Measurements from ENCODE around the gene MTA3.

The MTA3 gene

GRCh38 chr2:42799881-42800280 is 231.4 kb downstream of the MTA3 start:
- Histone ChIP-seq H3K9me3 (ENCODE audit: low read length) (no peaks in the 10 kb centered on the region), H3F3A (ENCODE audit: insufficient read depth, low read length) (0 out of 2 replicates have a peak, but pooled peaks cover 4% of the 10 kb centered on the region), H4K20me1 (ENCODE audit: insufficient read depth, low read length) (no peaks in the 10 kb centered on the region), H3K79me2 (ENCODE audit: insufficient read depth, low read length) (no peaks in the 10 kb centered on the region), H3K9me2 (ENCODE audit: low read depth, low read length) (no peaks in the 10 kb centered on the region), H3K9ac (ENCODE audit: low read length) (no peak overlapping the region), H3K27ac (ENCODE audit: low read depth, low read length, poor library complexity, severe bottlenecking) (no peak overlapping the region), H3K27me3 (ENCODE audit: insufficient read depth, low read length) (no peaks in the 10 kb centered on the region), H3K4me1 (ENCODE audit: insufficient read depth, low read length, severe bottlenecking) (peaks cover 23% of the 10 kb centered on the region), H3K36me3 (ENCODE audit: insufficient read depth, low read length) (no peaks in the 10 kb centered on the region), H3K4me3 (ENCODE audit: low read depth, low read length, poor library complexity, severe bottlenecking) (no peak overlapping the region), H3K4me2 (ENCODE audit: low read length) (no peak overlapping the region), H2AFZ (ENCODE audit: low read length) (no peak overlapping the region)
- no peak for TF ChIP-seq EZH2 (IDR thresholded peaks at IDR 0.05; ENCODE audit: borderline replicate concordance, low read length)
- TF ChIP-seq, protein P1, sequence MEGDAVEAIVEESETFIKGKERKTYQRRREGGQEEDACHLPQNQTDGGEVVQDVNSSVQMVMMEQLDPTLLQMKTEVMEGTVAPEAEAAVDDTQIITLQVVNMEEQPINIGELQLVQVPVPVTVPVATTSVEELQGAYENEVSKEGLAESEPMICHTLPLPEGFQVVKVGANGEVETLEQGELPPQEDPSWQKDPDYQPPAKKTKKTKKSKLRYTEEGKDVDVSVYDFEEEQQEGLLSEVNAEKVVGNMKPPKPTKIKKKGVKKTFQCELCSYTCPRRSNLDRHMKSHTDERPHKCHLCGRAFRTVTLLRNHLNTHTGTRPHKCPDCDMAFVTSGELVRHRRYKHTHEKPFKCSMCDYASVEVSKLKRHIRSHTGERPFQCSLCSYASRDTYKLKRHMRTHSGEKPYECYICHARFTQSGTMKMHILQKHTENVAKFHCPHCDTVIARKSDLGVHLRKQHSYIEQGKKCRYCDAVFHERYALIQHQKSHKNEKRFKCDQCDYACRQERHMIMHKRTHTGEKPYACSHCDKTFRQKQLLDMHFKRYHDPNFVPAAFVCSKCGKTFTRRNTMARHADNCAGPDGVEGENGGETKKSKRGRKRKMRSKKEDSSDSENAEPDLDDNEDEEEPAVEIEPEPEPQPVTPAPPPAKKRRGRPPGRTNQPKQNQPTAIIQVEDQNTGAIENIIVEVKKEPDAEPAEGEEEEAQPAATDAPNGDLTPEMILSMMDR (IDR thresholded peaks at IDR 0.05; ENCODE audit: low read length): no peak

DNA sequence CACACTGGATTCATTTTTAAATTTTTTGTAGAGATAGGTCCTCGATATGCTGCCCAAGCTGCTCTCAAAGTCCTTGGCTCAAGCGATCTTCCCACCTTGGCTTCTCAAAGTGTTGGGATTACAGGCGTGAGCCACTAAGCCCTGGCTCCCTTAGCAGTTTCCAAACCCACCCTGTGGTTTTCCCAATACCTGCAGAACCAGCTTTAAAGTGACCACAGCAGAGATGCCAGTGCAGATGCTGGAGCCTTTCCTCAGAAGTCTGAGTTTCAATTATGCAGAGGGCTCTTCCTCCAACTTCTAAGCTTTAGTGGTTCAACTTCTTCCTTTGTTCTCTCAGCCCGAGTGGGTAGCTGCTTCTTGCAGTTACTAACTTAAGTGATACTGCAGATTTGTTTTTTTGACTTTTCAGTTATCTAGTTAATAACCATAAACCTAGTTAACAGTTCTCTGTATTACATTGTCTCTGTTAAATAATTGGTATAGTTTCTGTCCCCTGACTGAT is 232.1 kb downstream of the MTA3 start:
- TF ChIP-seq, protein P1 (IDR thresholded peaks at IDR 0.05; ENCODE audit: low read length): no peak
- TF ChIP-seq EZH2 (IDR thresholded peaks at IDR 0.05; ENCODE audit: borderline replicate concordance, low read length): no peak
- Histone ChIP-seq H4K20me1 (ENCODE audit: insufficient read depth, low read length) (no peaks in the 10 kb centered on the region), H3K4me3 (ENCODE audit: low read depth, low read length, poor library complexity, severe bottlenecking) (no peak overlapping the region), H3K9me2 (ENCODE audit: low read depth, low read length) (no peaks in the 10 kb centered on the region), H3K27ac (ENCODE audit: low read depth, low read length, poor library complexity, severe bottlenecking) (no peak overlapping the region), H3K27me3 (ENCODE audit: insufficient read depth, low read length) (0 out of 2 replicates have a peak, but pooled peaks cover 3% of the 10 kb centered on the region), H3K4me1 (ENCODE audit: insufficient read depth, low read length, severe bottlenecking) (peaks cover 16% of the 10 kb centered on the region), H2AFZ (ENCODE audit: low read length) (no peak overlapping the region), H3K4me2 (ENCODE audit: low read length) (no peak overlapping the region), H3K9ac (ENCODE audit: low read length) (no peak overlapping the region), H3K9me3 (ENCODE audit: low read length) (no peaks in the 10 kb centered on the region), H3K79me2 (ENCODE audit: insufficient read depth, low read length) (no peaks in the 10 kb centered on the region), H3F3A (ENCODE audit: insufficient read depth, low read length) (no peaks in the 10 kb centered on the region), H3K36me3 (ENCODE audit: insufficient read depth, low read length) (no peaks in the 10 kb centered on the region)

DNA sequence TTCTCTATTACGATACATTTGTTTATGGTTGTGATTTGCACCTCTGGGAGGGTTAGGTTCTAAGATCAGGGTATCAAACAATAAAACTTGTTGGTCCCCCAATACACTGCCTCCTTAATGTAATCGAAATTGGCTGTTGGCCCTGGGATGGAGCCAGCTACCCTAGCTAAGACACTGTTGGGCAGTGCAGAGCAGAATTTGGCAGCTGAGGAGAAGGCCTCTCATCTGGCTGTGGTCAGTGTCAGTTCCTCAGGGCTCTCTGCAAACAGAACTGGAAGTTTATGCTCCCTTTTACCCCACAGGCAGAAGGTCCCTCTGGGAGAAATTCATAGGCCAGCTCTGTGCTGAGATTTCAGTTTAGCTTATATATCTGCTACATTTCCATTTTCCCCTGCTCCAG is 232.5 kb downstream of the MTA3 start:
- H3K27me3 ChIP-seq (ENCODE audit: insufficient read depth, low read length): 0 out of 2 replicates have a peak, but pooled peaks cover 4% of the 10 kb centered on the region
- no peaks in the 10 kb centered on the region for H3K36me3 ChIP-seq (ENCODE audit: insufficient read depth, low read length)
- no peak overlapping the region for H3K27ac ChIP-seq (ENCODE audit: low read depth, low read length, poor library complexity, severe bottlenecking)
- H3K4me1 ChIP-seq (ENCODE audit: insufficient read depth, low read length, severe bottlenecking): peaks cover 12% of the 10 kb centered on the region
- TF ChIP-seq EZH2 (IDR thresholded peaks at IDR 0.05; ENCODE audit: borderline replicate concordance, low read length): no peak
- TF ChIP-seq, protein P1 (IDR thresholded peaks at IDR 0.05; ENCODE audit: low read length): no peak
- no peak overlapping the region for H2AFZ ChIP-seq (ENCODE audit: low read length)
- H3K9me3 ChIP-seq (ENCODE audit: low read length): no peaks in the 10 kb centered on the region
- no peaks in the 10 kb centered on the region for H4K20me1 ChIP-seq (ENCODE audit: insufficient read depth, low read length)
- H3K79me2 ChIP-seq (ENCODE audit: insufficient read depth, low read length): no peaks in the 10 kb centered on the region
- H3K9ac ChIP-seq (ENCODE audit: low read length): no peak overlapping the region
- no peak overlapping the region for H3K4me3 ChIP-seq (ENCODE audit: low read depth, low read length, poor library complexity, severe bottlenecking)
- no peaks in the 10 kb centered on the region for H3F3A ChIP-seq (ENCODE audit: insufficient read depth, low read length)
- no peaks in the 10 kb centered on the region for H3K9me2 ChIP-seq (ENCODE audit: low read depth, low read length)
- no peak overlapping the region for H3K4me2 ChIP-seq (ENCODE audit: low read length)

All from OCI-LY1 (cell line).